H1 (cell line): ENCODE measurements around the gene XNDC1N. TPM values are rescaled to one million over a fixed set of nuclear protein-coding genes. Genes with fewer than 3 reads are reported as not detected.
"Not testable (repeated sequence)": the region's sequence is repeated elsewhere in the genome, so short reads cannot be mapped to it uniquely, and the experiment has no call there.

Experiments
- CTCF ChIA-PET: fragments of 300-600 bp; sonication (Branson Sonifier 250); formaldehyde crosslinking; loops from one replicate; lab custom pipeline; 2021; ENCODE audit not compliant: partially characterized antibody; lab: Charles Lee
- POLR2A ChIA-PET: fragments of 300-600 bp; sonication (Branson Sonifier 250); formaldehyde crosslinking; loops from one replicate; lab custom pipeline; 2021; ENCODE audit warnings: inconsistent platforms; ENCODE audit not compliant: partially characterized antibody; lab: Charles Lee
- DNase-seq, 2 experiments: peaks; one replicate each; pipeline versions ENCODE4 v3.0.0 to v3.0.0-alpha.2; 2010 to 2022; ENCODE audit warnings: low spot score in 2 of 2, low read depth in 1 of 2, mixed read lengths in 1 of 2
- FAIRE-seq: peaks from 2 replicates; lab custom pipeline; 2011; peaks lifted over from hg19 to GRCh38; lab: Jason Lieb, UNC
- H2AFZ ChIP-seq: 2 replicates; pipeline ENCODE4 v1.8.1; 2012; ENCODE audit warnings: low read length, inconsistent platforms
- H2AK5ac ChIP-seq: 2 replicates; pipeline ENCODE4 v1.6.1; 2013; ENCODE audit warnings: low read depth, low read length
- H2BK120ac ChIP-seq: replicated peaks from 2 replicates; pipeline ENCODE3; 2013; ENCODE audit warnings: low read depth, low read length, inconsistent platforms
- H2BK12ac ChIP-seq: 2 replicates; pipeline ENCODE4 v1.6.1; 2013; ENCODE audit warnings: low read depth, low read length
- H2BK15ac ChIP-seq: 2 replicates; pipeline ENCODE4 v1.6.1; 2013; ENCODE audit warnings: low read length
- H2BK20ac ChIP-seq: 2 replicates; pipeline ENCODE4 v1.6.1; 2013; ENCODE audit warnings: low read length
- H2BK5ac ChIP-seq: 2 replicates; pipeline ENCODE4 v1.6.1; 2013; ENCODE audit warnings: low read depth, low read length
- H3K14ac ChIP-seq: 2 replicates; pipeline ENCODE4 v1.6.1; 2013; ENCODE audit warnings: inconsistent platforms; ENCODE audit not compliant: insufficient read length
- H3K18ac ChIP-seq: 2 replicates; pipeline ENCODE4 v1.6.1; 2013; ENCODE audit warnings: low read length; ENCODE audit errors: extremely low read depth
- H3K23ac ChIP-seq: 2 replicates; pipeline ENCODE4 v1.6.1; 2013; ENCODE audit warnings: inconsistent platforms; ENCODE audit not compliant: insufficient read length
- H3K23me2 ChIP-seq: 2 replicates; pipeline ENCODE4 v1.6.1; 2013; ENCODE audit warnings: low read depth, low read length
- H3K27ac ChIP-seq: 2 replicates; pipeline ENCODE4 v1.6.1; 2011; ENCODE audit warnings: low read depth, low read length, inconsistent platforms
- H3K27me3 ChIP-seq, 4 experiments: replicated peaks in 1 of 4; 1 replicate in 1 of 4; 2 replicates in 3 of 4; pipeline versions ENCODE4 v1.6.1 to v1.8.1; 2011 to 2013; ENCODE audit warnings: low read length in 3 of 4, mild to moderate bottlenecking in 3 of 4, inconsistent platforms in 2 of 4, mixed read lengths in 2 of 4, moderate library complexity in 1 of 4; ENCODE audit not compliant: control insufficient read depth in 3 of 4, insufficient read depth in 3 of 4; ENCODE audit errors: extremely low read depth in 1 of 4
- H3K36me3 ChIP-seq, 4 experiments: 2 replicates each; pipeline versions ENCODE4 v1.6.1 to v1.8.1; 2011 to 2013; ENCODE audit warnings: mild to moderate bottlenecking in 4 of 4, low read length in 3 of 4, moderate library complexity in 2 of 4, control low read depth in 1 of 4, inconsistent platforms in 1 of 4; ENCODE audit not compliant: insufficient read depth in 4 of 4, control insufficient read depth in 2 of 4
- H3K4ac ChIP-seq: replicated peaks from 2 replicates; pipeline ENCODE3; 2013; ENCODE audit warnings: low read length, low read depth, mixed read lengths, inconsistent platforms; ENCODE audit not compliant: insufficient read length
- H3K4me1 ChIP-seq, 4 experiments: replicated peaks in 1 of 4; 1 replicate in 1 of 4; 2 replicates in 3 of 4; pipeline versions ENCODE4 v1.6.1 to v1.8.1; 2011 to 2013; ENCODE audit warnings: low read length in 3 of 4, inconsistent platforms in 2 of 4, mixed read lengths in 1 of 4; ENCODE audit not compliant: insufficient read depth in 4 of 4, control insufficient read depth in 3 of 4
- H3K4me2 ChIP-seq, 2 experiments: 2 replicates each; pipeline versions ENCODE4 v1.6.1 to v1.8.1; 2011 to 2013; ENCODE audit warnings: low read depth in 2 of 2, low read length in 2 of 2, control low read depth in 1 of 2, inconsistent platforms in 1 of 2, mild to moderate bottlenecking in 1 of 2; ENCODE audit not compliant: insufficient read depth in 1 of 2
- H3K4me3 ChIP-seq, 4 experiments: fragments of 200-600, 300-600 bp in 1 of 4; sonication (generic), shearing (Covaris generic), sonication (Bioruptor Twin) in 1 of 4; 2 replicates each; pipeline versions ENCODE4 v1.5.1 to v1.8.1; 2011 to 2016; ENCODE audit warnings: low read length in 4 of 4, low read depth in 3 of 4, control low read depth in 2 of 4, inconsistent platforms in 2 of 4, mild to moderate bottlenecking in 2 of 4, mixed read lengths in 1 of 4, moderate library complexity in 1 of 4; ENCODE audit not compliant: insufficient read depth in 2 of 4; ENCODE audit errors: extremely low read depth in 1 of 4
- H3K56ac ChIP-seq: replicated peaks from 2 replicates; pipeline ENCODE3; 2013; ENCODE audit warnings: low read depth, mild to moderate bottlenecking, mixed read lengths, low read length, inconsistent platforms; ENCODE audit not compliant: insufficient read length
- H3K79me1 ChIP-seq: 2 replicates; pipeline ENCODE4 v1.6.1; 2013; ENCODE audit warnings: low read depth, low read length, control low read depth
- H3K79me2 ChIP-seq, 2 experiments: 2 replicates each; pipeline versions ENCODE4 v1.6.1 to v1.8.1; 2012 to 2013; ENCODE audit warnings: low read length in 2 of 2, mild to moderate bottlenecking in 2 of 2, inconsistent platforms in 1 of 2; ENCODE audit not compliant: insufficient read depth in 2 of 2, control insufficient read depth in 1 of 2
- H3K9ac ChIP-seq, 4 experiments: replicated peaks in 1 of 4; 1 replicate in 1 of 4; 2 replicates in 3 of 4; pipeline versions ENCODE4 v1.6.1 to v1.8.1; 2011 to 2013; ENCODE audit warnings: low read depth in 3 of 4, low read length in 3 of 4, control low read depth in 2 of 4, mild to moderate bottlenecking in 2 of 4, moderate library complexity in 2 of 4, inconsistent platforms in 1 of 4; ENCODE audit errors: extremely low read depth in 1 of 4
- H3K9me3 ChIP-seq, 2 experiments: 2 replicates each; pipeline versions ENCODE4 v1.6.1 to v1.8.1; 2012 to 2013; ENCODE audit warnings: mild to moderate bottlenecking in 2 of 2, moderate library complexity in 2 of 2, control low read depth in 1 of 2, inconsistent platforms in 1 of 2, low read depth in 1 of 2, low read length in 1 of 2, mixed read lengths in 1 of 2; ENCODE audit not compliant: insufficient read depth in 2 of 2
- H4K20me1 ChIP-seq, 2 experiments: replicated peaks in 1 of 2; 2 replicates each; pipeline versions ENCODE3 to v1.8.1; 2011 to 2013; ENCODE audit warnings: inconsistent platforms in 2 of 2, low read length in 2 of 2, mild to moderate bottlenecking in 1 of 2; ENCODE audit not compliant: insufficient read depth in 2 of 2, control insufficient read depth in 1 of 2
- H4K5ac ChIP-seq: 2 replicates; pipeline ENCODE4 v1.6.1; 2013; ENCODE audit warnings: low read length, low read depth, mixed read lengths, inconsistent platforms; ENCODE audit not compliant: insufficient read length
- H4K8ac ChIP-seq: 2 replicates; pipeline ENCODE4 v1.8.0; 2013; ENCODE audit warnings: mild to moderate bottlenecking, moderate library complexity, low read length, inconsistent platforms; ENCODE audit not compliant: insufficient read depth; ENCODE audit errors: extremely low read depth
- H4K91ac ChIP-seq: replicated peaks from 2 replicates; pipeline ENCODE3; 2013; ENCODE audit warnings: low read length, mixed read lengths, inconsistent platforms; ENCODE audit not compliant: insufficient read length
- WGBS, 2 experiments: shearing (Covaris generic) in 1 of 2; methylation state at CpG; one replicate each; pipeline versions ENCODE4 v1.1.6 to v1.1.7; 2013 to 2015; ENCODE audit warnings: low lambda C conversion rate in 2 of 2, mixed read lengths in 2 of 2, inconsistent platforms in 1 of 2, low coverage in 1 of 2, missing lambda C conversion rate in 1 of 2; ENCODE audit not compliant: insufficient replicate concordance in 2 of 2, insufficient coverage in 1 of 2, insufficient read length in 1 of 2; ENCODE audit errors: extremely low coverage in 1 of 2, missing lambda C conversion rate in 1 of 2; 5-methylcytosine and 5-hydroxymethylcytosine counted together
- polyA plus RNA-seq, 7 experiments: library from polyadenylated mRNA; depleted of rRNA in 3 of 7; stranded (reverse) in 5 of 7; unstranded in 2 of 7; fragments of >200 nt in 5 of 7; fragments of 200-250 nt in 2 of 7; gene quantifications; 1 replicate in 5 of 7; 2 replicates in 1 of 7; 4 replicates in 1 of 7; pipeline versions ENCODE4 v1.2.1 to v1.2.3, GENCODE V29; 2011 to 2013; ENCODE audit warnings: missing spikeins in 2 of 7, mixed read lengths in 2 of 7
- total RNA-seq: library from RNA; stranded (reverse); fragmentation: NEBNext Ultra II Directional; extraction: Animal tissue kit (Norgen Biotek cat#: 25700); gene quantifications from 2 replicates; pipeline ENCODE4 v1.2.1, GENCODE V29; 2021

XNDC1N gene
- total and polyA plus RNA-seq, 2 of the 8 experiments (the other 6 are each of a cell fraction or from before 2014, with no cell fraction given) = 5.8 to 7.5 TPM

- H3K14ac ChIP-seq, H3K27ac ChIP-seq, H3K79me1 ChIP-seq, H4K8ac ChIP-seq, H2BK15ac ChIP-seq, H3K79me2 ChIP-seq, H2BK12ac ChIP-seq, H4K5ac ChIP-seq, H3K4me1 ChIP-seq, H2AFZ ChIP-seq, POLR2A ChIA-PET, H3K23ac ChIP-seq, H2BK120ac ChIP-seq, H3K23me2 ChIP-seq, CTCF ChIA-PET, H4K20me1 ChIP-seq, FAIRE-seq, H2AK5ac ChIP-seq, H2BK5ac ChIP-seq, H3K9ac ChIP-seq, H3K4me3 ChIP-seq, H3K4ac ChIP-seq, H3K56ac ChIP-seq, H3K9me3 ChIP-seq, H3K27me3 ChIP-seq, DNase-seq, H3K18ac ChIP-seq, H3K4me2 ChIP-seq, H4K91ac ChIP-seq, H2BK20ac ChIP-seq: not testable (repeated sequence)
- WGBS, 2 experiments = 91% methylated on average over 5 of the region's 5 CpGs; no CpG with 5 or more reads in 1 of the 2 experiments
- H3K36me3 ChIP-seq = peaks cover 0 to 21% (median 10%) of the 10 kb centered on the region in 4 experiments; a peak in 6 of 8 replicates
Measured at GRCh38 chr11:71910775-71911174, 17.6 kb downstream of the XNDC1N start.
